ENCODE measurements around the gene NRCAM. TPM values are rescaled to one million over a fixed set of nuclear protein-coding genes. Genes with fewer than 3 reads are reported as not detected.

The NRCAM gene
- total RNA-seq, 6 donors from 2014 or later: 2.5 to 23.0 (median 5.0) TPM

GRCh38 chr7:108225531-108226181 lies 230.6 kb downstream of the NRCAM start:
- ATAC-seq (ENCODE audit: low FRiP score in 2 of 2): no peak
- Histone ChIP-seq H3K9me3 (no peaks in the 10 kb centered on the region), H3K4me3 (no peak overlapping the region), H3K4me1 (no peaks in the 10 kb centered on the region), H3K36me3 (no peaks in the 10 kb centered on the region), H3K27me3 (no peaks in the 10 kb centered on the region), H3K27ac (no peak overlapping the region)
- TF ChIP-seq, protein P1, sequence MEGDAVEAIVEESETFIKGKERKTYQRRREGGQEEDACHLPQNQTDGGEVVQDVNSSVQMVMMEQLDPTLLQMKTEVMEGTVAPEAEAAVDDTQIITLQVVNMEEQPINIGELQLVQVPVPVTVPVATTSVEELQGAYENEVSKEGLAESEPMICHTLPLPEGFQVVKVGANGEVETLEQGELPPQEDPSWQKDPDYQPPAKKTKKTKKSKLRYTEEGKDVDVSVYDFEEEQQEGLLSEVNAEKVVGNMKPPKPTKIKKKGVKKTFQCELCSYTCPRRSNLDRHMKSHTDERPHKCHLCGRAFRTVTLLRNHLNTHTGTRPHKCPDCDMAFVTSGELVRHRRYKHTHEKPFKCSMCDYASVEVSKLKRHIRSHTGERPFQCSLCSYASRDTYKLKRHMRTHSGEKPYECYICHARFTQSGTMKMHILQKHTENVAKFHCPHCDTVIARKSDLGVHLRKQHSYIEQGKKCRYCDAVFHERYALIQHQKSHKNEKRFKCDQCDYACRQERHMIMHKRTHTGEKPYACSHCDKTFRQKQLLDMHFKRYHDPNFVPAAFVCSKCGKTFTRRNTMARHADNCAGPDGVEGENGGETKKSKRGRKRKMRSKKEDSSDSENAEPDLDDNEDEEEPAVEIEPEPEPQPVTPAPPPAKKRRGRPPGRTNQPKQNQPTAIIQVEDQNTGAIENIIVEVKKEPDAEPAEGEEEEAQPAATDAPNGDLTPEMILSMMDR (IDR thresholded peaks at IDR 0.05): no peak
- TF ChIP-seq POLR2AphosphoS5 (IDR thresholded peaks at IDR 0.05): no peak
- TF ChIP-seq EP300 (IDR thresholded peaks at IDR 0.05): no peak
- TF ChIP-seq POLR2A (IDR thresholded peaks at IDR 0.05): no peak
- 57 to 72% methylated on average over 2 of the region's 2 CpGs for WGBS, 2 donors
- DNase-seq: no peak

DNA sequence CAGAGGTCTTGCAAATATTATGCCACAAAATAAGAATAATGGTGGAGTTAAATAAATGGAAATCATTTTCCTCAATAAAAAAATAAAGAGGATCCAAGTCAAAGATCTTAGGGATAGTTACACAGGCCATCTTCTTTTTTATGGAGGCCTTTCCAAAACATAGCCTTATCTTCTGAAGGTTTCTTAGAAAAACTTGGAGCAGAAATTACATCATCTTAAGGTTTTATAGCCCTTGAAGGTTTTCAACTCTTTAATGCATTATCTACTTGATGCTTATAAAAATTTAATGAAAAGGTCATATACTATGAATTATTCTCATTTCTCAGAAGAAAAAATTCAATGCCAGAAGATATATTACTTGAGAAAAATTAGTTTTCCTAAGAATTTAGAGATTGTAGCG lies 231.8 kb downstream of the NRCAM start:
- no peak for ATAC-seq (ENCODE audit: low FRiP score in 2 of 2)
- Histone ChIP-seq H3K4me3 (no peak overlapping the region), H3K27me3 (no peaks in the 10 kb centered on the region), H3K9me3 (no peaks in the 10 kb centered on the region), H3K36me3 (no peaks in the 10 kb centered on the region), H3K4me1 (no peaks in the 10 kb centered on the region), H3K27ac (no peak overlapping the region)
- TF ChIP-seq POLR2AphosphoS5 (IDR thresholded peaks at IDR 0.05) (no peak), EP300 (IDR thresholded peaks at IDR 0.05) (no peak), POLR2A (IDR thresholded peaks at IDR 0.05) (no peak)
- TF ChIP-seq, protein P1 (IDR thresholded peaks at IDR 0.05): no peak
- DNase-seq: no peak
- WGBS, 2 donors: 79 to 94% methylated on average over 1 of the region's 1 CpG

GRCh38 chr7:108222236-108222892 lies 233.9 kb downstream of the NRCAM start:
- TF ChIP-seq EP300 (IDR thresholded peaks at IDR 0.05) (no peak), POLR2A (IDR thresholded peaks at IDR 0.05) (no peak), POLR2AphosphoS5 (IDR thresholded peaks at IDR 0.05) (no peak)
- TF ChIP-seq, protein P1 (IDR thresholded peaks at IDR 0.05): no peak
- Histone ChIP-seq H3K27ac (no peak overlapping the region), H3K4me1 (no peaks in the 10 kb centered on the region), H3K27me3 (no peaks in the 10 kb centered on the region), H3K9me3 (no peaks in the 10 kb centered on the region), H3K36me3 (no peaks in the 10 kb centered on the region), H3K4me3 (no peak overlapping the region)
- DNase-seq (no peak), ATAC-seq (ENCODE audit: low FRiP score in 2 of 2) (no peak)
- 60 to 66% methylated on average over 7 of the region's 7 CpGs for WGBS, 2 donors

DNA sequence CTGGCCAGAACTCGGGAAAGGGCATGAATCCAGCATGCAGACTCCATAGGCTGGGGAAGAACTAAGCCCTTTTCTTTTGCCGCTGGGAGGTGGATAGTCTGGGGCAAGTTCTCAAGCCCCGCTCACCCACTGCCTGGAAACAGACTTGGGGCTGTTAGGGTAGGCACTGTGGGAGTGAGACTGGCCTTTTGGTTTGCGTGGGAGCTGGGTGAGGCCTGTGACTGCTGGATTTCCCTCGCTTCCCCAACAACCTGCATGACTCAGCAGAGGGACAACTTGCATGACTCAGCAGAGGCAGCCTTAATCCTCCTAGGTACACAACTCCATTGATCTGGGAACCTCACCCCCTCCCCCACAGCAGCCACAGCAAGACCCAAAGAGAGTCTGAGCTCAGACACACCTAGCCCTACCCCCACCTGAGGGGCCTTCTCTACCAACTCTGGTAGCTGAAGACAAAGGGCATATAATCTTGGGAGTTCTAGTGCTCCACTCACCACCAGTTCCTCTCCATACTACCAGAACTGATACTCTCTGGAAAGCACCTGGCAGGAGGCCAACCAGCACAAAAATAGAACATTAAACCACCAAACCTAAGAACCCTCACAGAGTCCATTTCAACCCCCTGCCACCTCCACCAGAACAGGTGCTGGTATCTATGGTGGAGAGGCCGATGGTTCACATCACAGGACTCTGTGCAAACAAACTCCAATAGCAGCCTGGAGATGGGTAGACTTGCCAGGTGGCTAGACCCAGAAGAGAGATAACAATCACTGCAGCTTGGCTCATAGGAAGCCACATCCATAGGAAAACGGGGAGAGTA lies 244.6 kb downstream of the NRCAM start:
- Histone ChIP-seq H3K4me1 (no peaks in the 10 kb centered on the region), H3K9me3 (no peaks in the 10 kb centered on the region), H3K4me3 (no peak overlapping the region), H3K27ac (no peak overlapping the region), H3K36me3 (no peaks in the 10 kb centered on the region), H3K27me3 (no peaks in the 10 kb centered on the region)
- DNase-seq: no peak
- ATAC-seq (ENCODE audit: low FRiP score in 2 of 2): no peak
- WGBS, 2 donors: 73 to 82% methylated on average over 4 to 7 of the region's 7 CpGs
- TF ChIP-seq, protein P1 (IDR thresholded peaks at IDR 0.05): no peak
- TF ChIP-seq POLR2AphosphoS5 (IDR thresholded peaks at IDR 0.05) (no peak), POLR2A (IDR thresholded peaks at IDR 0.05) (no peak), EP300 (IDR thresholded peaks at IDR 0.05) (no peak)
